ENCODE measurements around the gene UBE2E1.

Gene UBE2E1

DNA sequence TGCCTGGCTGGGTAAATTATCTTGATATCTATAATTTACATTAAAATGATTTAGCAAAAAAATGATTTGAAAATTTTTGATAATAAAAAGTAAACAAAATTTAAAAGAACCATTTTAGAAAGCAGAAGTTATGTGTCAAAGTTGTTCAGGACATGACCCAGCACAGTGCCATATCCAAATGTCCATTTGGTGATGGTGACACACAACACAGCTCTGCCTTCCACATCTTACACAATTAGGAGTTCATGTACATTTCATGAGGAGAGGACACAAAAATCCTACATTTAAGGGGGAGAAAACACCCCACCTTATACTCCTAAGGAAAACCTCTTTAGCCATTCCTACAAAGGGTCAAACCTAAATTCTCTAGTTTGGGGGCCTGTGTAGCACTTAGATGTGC lies 10.7 kb upstream of the UBE2E1 start:
- no peak overlapping the region for H2AFZ ChIP-seq (ENCODE audit: low read length, unreplicated experiment)
- H3K4me1 ChIP-seq (ENCODE audit: control insufficient read depth, insufficient read depth, low read length, unreplicated experiment) = no peaks in the 10 kb centered on the region
- H3K27me3 ChIP-seq (ENCODE audit: insufficient read depth, low read length) = no peaks in the 10 kb centered on the region
- H3K4me3 ChIP-seq (ENCODE audit: low read depth, low read length) = no peak overlapping the region
- H3K27ac ChIP-seq (ENCODE audit: low read depth, low read length) = no peak overlapping the region
- H3K36me3 ChIP-seq (ENCODE audit: insufficient read depth, low read length) = no peaks in the 10 kb centered on the region
- H3K79me2 ChIP-seq (ENCODE audit: control insufficient read depth, insufficient read depth, low read length, unreplicated experiment) = no peaks in the 10 kb centered on the region

DNA sequence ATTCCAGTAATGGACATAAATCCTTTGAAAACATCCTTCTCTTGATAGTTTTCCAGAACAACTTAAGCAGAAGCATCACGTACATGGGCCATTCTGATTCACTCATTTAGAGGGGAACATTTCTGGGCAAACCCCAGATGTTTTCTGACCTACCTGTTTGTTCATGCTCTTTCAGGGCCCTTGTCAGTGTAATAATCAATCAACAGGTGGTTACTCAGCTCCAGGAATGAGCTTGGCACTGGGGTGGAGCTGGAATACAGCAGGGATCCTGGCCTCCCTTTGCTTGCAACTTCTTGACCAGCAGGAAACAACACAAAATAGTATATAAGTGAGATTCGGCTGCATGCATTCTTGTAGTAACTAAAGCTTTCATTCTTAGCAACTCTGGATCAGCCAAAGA lies 9.2 kb upstream of the UBE2E1 start:
- no peak overlapping the region for H3K4me3 ChIP-seq (ENCODE audit: low read depth, low read length)
- H3K27me3 ChIP-seq (ENCODE audit: insufficient read depth, low read length) = no peaks in the 10 kb centered on the region
- no peak overlapping the region for H2AFZ ChIP-seq (ENCODE audit: low read length, unreplicated experiment)
- H3K4me1 ChIP-seq (ENCODE audit: control insufficient read depth, insufficient read depth, low read length, unreplicated experiment) = no peaks in the 10 kb centered on the region
- H3K36me3 ChIP-seq (ENCODE audit: insufficient read depth, low read length) = no peaks in the 10 kb centered on the region
- H3K27ac ChIP-seq (ENCODE audit: low read depth, low read length) = no peak overlapping the region
- H3K79me2 ChIP-seq (ENCODE audit: control insufficient read depth, insufficient read depth, low read length, unreplicated experiment) = no peaks in the 10 kb centered on the region

- Histone ChIP-seq H3K4me1 (ENCODE audit: control insufficient read depth, insufficient read depth, low read length, unreplicated experiment) (no peaks in the 10 kb centered on the region), H3K27me3 (ENCODE audit: insufficient read depth, low read length) (no peaks in the 10 kb centered on the region), H2AFZ (ENCODE audit: low read length, unreplicated experiment) (no peak overlapping the region)
These were observed 8.3 kb upstream of the UBE2E1 start for GRCh38 chr3:23797491-23797890.

DNA sequence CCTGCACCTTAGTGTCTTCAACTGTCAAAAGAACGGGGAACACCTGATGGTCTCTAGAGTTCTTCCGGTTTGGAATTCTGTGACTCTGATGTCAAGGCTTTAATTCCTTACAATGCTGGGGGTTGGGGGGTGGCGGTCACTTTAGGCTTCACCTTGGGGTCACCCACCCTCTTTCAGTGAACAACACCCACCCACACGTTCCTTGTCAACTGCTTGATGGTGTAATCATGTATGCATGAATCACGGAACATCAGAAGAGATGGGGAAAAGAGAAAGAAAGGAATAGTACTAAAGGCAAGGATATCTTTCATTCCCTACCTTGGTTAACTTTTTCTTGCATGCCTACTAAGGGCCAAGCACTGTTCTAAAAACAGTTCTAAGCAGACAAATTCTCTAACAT lies 7.3 kb upstream of the UBE2E1 start:
- no peaks in the 10 kb centered on the region for H3K36me3 ChIP-seq (ENCODE audit: insufficient read depth, low read length)
- no peak overlapping the region for H3K4me3 ChIP-seq (ENCODE audit: low read depth, low read length)
- H2AFZ ChIP-seq (ENCODE audit: low read length, unreplicated experiment) = no peak overlapping the region
- H3K27ac ChIP-seq (ENCODE audit: low read depth, low read length) = no peak overlapping the region
- no peaks in the 10 kb centered on the region for H3K79me2 ChIP-seq (ENCODE audit: control insufficient read depth, insufficient read depth, low read length, unreplicated experiment)
- no peaks in the 10 kb centered on the region for H3K27me3 ChIP-seq (ENCODE audit: insufficient read depth, low read length)
- H3K4me1 ChIP-seq (ENCODE audit: control insufficient read depth, insufficient read depth, low read length, unreplicated experiment) = no peaks in the 10 kb centered on the region

More at GRCh38 chr3:23797491-23797890, 8.3 kb upstream of the UBE2E1 start:
- H3K36me3 ChIP-seq (ENCODE audit: insufficient read depth, low read length) = no peaks in the 10 kb centered on the region
- no peaks in the 10 kb centered on the region for H3K79me2 ChIP-seq (ENCODE audit: control insufficient read depth, insufficient read depth, low read length, unreplicated experiment)
- no peak overlapping the region for H3K4me3 ChIP-seq (ENCODE audit: low read depth, low read length)
- no peak overlapping the region for H3K27ac ChIP-seq (ENCODE audit: low read depth, low read length)

DNA sequence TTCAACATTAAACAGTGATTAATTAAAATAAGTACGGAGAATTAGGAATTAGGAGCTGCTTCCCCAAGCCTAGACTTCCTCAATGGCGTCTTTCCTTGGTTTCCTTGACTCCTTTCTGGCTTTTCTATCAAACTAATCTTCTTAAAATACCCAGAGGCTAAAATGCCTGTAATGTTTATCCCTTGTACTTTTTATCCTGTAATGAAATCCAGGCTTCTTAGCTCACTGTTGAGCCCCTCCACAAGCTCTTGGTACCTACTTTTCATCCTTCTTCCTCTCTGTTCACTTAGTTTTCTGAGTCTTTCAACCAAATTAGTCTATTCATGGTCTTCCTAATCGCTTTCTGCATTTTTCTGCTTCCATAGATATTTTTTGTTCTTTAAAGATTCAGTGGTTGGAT lies 6.9 kb upstream of the UBE2E1 start:
- Histone ChIP-seq H2AFZ (ENCODE audit: low read length, unreplicated experiment) (no peak overlapping the region), H3K4me3 (ENCODE audit: low read depth, low read length) (no peak overlapping the region), H3K4me1 (ENCODE audit: control insufficient read depth, insufficient read depth, low read length, unreplicated experiment) (no peaks in the 10 kb centered on the region), H3K27me3 (ENCODE audit: insufficient read depth, low read length) (no peaks in the 10 kb centered on the region), H3K27ac (ENCODE audit: low read depth, low read length) (no peak overlapping the region), H3K79me2 (ENCODE audit: control insufficient read depth, insufficient read depth, low read length, unreplicated experiment) (no peaks in the 10 kb centered on the region), H3K36me3 (ENCODE audit: insufficient read depth, low read length) (no peaks in the 10 kb centered on the region)

- H3K36me3 ChIP-seq (ENCODE audit: insufficient read depth, low read length) = no peaks in the 10 kb centered on the region
- no peak overlapping the region for H2AFZ ChIP-seq (ENCODE audit: low read length, unreplicated experiment)
- no peak overlapping the region for H3K4me3 ChIP-seq (ENCODE audit: low read depth, low read length)
- H3K27me3 ChIP-seq (ENCODE audit: insufficient read depth, low read length) = no peaks in the 10 kb centered on the region
- no peaks in the 10 kb centered on the region for H3K79me2 ChIP-seq (ENCODE audit: control insufficient read depth, insufficient read depth, low read length, unreplicated experiment)
- H3K4me1 ChIP-seq (ENCODE audit: control insufficient read depth, insufficient read depth, low read length, unreplicated experiment) = no peaks in the 10 kb centered on the region
- H3K27ac ChIP-seq (ENCODE audit: low read depth, low read length) = no peak overlapping the region
These were observed 5.0 kb upstream of the UBE2E1 start for GRCh38 chr3:23800731-23801130.

DNA sequence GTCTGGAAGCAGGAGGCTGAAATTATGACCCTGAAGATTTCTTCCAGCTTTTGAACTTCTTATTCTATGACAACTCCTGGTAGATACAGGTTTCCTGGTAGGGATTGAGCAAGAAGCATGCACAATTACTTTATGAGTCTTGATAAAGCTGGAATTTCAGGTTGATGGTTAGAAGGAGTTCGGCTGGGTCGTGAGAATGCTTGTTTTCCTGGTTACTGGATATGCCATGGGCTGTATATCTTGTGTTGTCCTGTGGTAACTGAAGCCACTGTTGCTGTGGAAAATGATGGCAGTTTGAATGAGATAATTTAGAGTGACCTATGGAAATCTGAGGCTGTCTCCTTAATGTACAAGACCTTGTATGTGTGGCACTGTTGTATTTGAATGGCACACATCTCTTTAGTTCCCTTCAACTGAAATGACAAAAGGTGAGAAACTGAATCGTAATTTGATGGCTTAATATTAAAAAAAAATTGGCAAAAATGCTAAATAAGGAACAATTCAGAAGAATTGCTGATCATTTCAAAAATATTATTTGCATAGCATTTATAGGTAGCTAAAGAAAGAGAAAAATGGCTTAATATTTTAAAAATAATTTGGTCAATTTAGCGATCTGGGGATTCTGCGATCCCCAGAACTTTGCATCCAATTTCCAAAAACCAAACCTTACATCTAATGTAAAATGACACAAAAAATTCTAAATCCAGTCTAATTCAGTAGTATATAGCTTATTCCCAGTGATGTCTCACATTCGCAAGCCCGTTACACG lies 1.1 kb upstream of the UBE2E1 start:
- no peak overlapping the region for H3K27ac ChIP-seq (ENCODE audit: low read depth, low read length)
- no peak overlapping the region for H2AFZ ChIP-seq (ENCODE audit: low read length, unreplicated experiment)
- peaks cover 33% of the 10 kb centered on the region for H3K79me2 ChIP-seq (ENCODE audit: control insufficient read depth, insufficient read depth, low read length, unreplicated experiment)
- H3K4me1 ChIP-seq (ENCODE audit: control insufficient read depth, insufficient read depth, low read length, unreplicated experiment) = peaks cover 24% of the 10 kb centered on the region
- peak overlapping the region; percentile 96; the same call in 1 of the 2 replicates for H3K4me3 ChIP-seq (ENCODE audit: low read depth, low read length)
- H3K36me3 ChIP-seq (ENCODE audit: insufficient read depth, low read length) = 0 out of 2 replicates have a peak, but pooled peaks cover 5% of the 10 kb centered on the region
- no peaks in the 10 kb centered on the region for H3K27me3 ChIP-seq (ENCODE audit: insufficient read depth, low read length)

GRCh38 chr3:23805210-23805632 lies 534 bp upstream of the UBE2E1 start:
- H3K4me3 ChIP-seq (ENCODE audit: low read depth, low read length) = peak overlapping the region; percentile 96
- no peaks in the 10 kb centered on the region for H3K27me3 ChIP-seq (ENCODE audit: insufficient read depth, low read length)
- no peak overlapping the region for H3K27ac ChIP-seq (ENCODE audit: low read depth, low read length)

DNA sequence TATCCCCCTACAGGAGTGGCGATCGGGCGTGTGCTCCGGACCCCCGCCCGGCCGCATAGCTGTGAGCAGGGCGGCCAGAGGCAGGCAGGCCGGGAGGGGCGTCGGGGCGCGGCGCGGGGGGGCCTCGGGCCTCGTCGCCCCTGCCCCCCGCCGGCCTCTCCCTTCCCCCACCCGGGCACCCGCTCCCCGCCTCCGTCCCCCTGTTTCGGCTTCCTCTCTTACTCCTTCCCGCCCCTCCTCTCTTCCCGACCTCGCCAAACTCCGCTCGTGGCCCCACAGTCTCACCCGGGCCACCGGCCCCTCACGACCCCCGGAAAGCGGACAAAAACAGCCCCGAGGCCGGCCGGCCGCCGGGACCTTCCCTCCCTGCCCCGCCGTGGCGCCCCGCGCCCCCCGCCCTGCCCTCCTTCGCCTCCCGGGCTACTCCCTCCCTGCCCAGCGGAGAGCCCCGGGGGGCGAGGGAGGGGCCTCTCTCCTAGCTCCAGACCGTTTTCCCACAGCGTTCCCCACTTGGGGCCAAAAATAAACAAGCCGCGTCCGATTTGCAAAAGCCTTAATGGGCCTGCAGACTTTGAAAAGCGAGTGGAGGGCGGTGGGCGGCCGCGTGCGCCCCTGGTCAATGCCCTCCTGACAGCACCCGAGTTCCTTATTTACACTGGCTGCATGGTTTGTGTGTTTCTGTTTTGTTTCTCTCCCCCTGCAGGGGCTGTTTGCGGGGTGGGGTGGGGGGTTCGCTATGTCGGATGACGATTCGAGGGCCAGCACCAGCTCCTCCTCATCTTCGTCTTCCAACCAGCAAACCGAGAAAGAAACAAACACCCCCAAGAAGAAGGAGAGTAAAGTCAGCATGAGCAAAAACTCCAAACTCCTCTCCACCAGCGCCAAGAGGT lies 1.0 kb downstream of the UBE2E1 start:
- peak overlapping the region; percentile 77 for H2AFZ ChIP-seq (ENCODE audit: low read length, unreplicated experiment)
- H3K27ac ChIP-seq (ENCODE audit: low read depth, low read length) = peak overlapping the region; percentile 19; the same call in 1 of the 2 replicates
- H3K36me3 ChIP-seq (ENCODE audit: insufficient read depth, low read length) = peaks cover 8% of the 10 kb centered on the region; the same call in 1 of the 2 replicates
- H3K79me2 ChIP-seq (ENCODE audit: control insufficient read depth, insufficient read depth, low read length, unreplicated experiment) = peaks cover 54% of the 10 kb centered on the region
- H3K4me3 ChIP-seq (ENCODE audit: low read depth, low read length) = peak overlapping the region; percentile 96
- peaks cover 37% of the 10 kb centered on the region for H3K4me1 ChIP-seq (ENCODE audit: control insufficient read depth, insufficient read depth, low read length, unreplicated experiment)
- no peaks in the 10 kb centered on the region for H3K27me3 ChIP-seq (ENCODE audit: insufficient read depth, low read length)

More at GRCh38 chr3:23805210-23805632, 534 bp upstream of the UBE2E1 start:
- Histone ChIP-seq H2AFZ (ENCODE audit: low read length, unreplicated experiment) (peak overlapping the region; percentile 72), H3K79me2 (ENCODE audit: control insufficient read depth, insufficient read depth, low read length, unreplicated experiment) (peaks cover 39% of the 10 kb centered on the region), H3K4me1 (ENCODE audit: control insufficient read depth, insufficient read depth, low read length, unreplicated experiment) (peaks cover 29% of the 10 kb centered on the region), H3K36me3 (ENCODE audit: insufficient read depth, low read length) (0 out of 2 replicates have a peak, but pooled peaks cover 5% of the 10 kb centered on the region)

GRCh38 chr3:23807424-23808015 lies 1.8 kb downstream of the UBE2E1 start:
- peak overlapping the region; percentile 77 for H2AFZ ChIP-seq (ENCODE audit: low read length, unreplicated experiment)
- H3K27ac ChIP-seq (ENCODE audit: low read depth, low read length) = no peak overlapping the region
- H3K36me3 ChIP-seq (ENCODE audit: insufficient read depth, low read length) = peaks cover 15% of the 10 kb centered on the region
- peaks cover 62% of the 10 kb centered on the region for H3K79me2 ChIP-seq (ENCODE audit: control insufficient read depth, insufficient read depth, low read length, unreplicated experiment)
- peak overlapping the region; percentile 96 for H3K4me3 ChIP-seq (ENCODE audit: low read depth, low read length)
- H3K27me3 ChIP-seq (ENCODE audit: insufficient read depth, low read length) = no peaks in the 10 kb centered on the region
- H3K4me1 ChIP-seq (ENCODE audit: control insufficient read depth, insufficient read depth, low read length, unreplicated experiment) = peaks cover 40% of the 10 kb centered on the region

Measured in ACC112 (cell line).